Measurements from ENCODE around the gene ANKRD11.

- TF ChIP-seq POLR2AphosphoS5 (IDR thresholded peaks at IDR 0.05; ENCODE audit: low read depth, low read length) (no peak), SPI1 (IDR thresholded peaks at IDR 0.05; ENCODE audit: low read depth, low read length) (no peak), POLR2A (IDR thresholded peaks at IDR 0.05; ENCODE audit: low read depth, low read length) (no peak), TAF1 (IDR thresholded peaks at IDR 0.05; ENCODE audit: low read depth, low read length) (no peak), POU2F2 (IDR thresholded peaks at IDR 0.05; ENCODE audit: low read depth, low read length) (no peak), PAX5 (IDR thresholded peaks at IDR 0.05; ENCODE audit: insufficient read depth, low read length, severe bottlenecking) (no peak)
These were observed 115.3 kb downstream of the ANKRD11 start for GRCh38 chr16:89375021-89375420.
